Activated CD8-positive, alpha-beta memory T cell treated with anti-CD3 and anti-CD28 coated beads, Interleukin-2, amount 50 U/mL, for 4 hours (primary cell): ENCODE data around the gene ZNF835.

ENCODE experiments used
- DNase-seq: peaks from one replicate; pipeline ENCODE4 v3.0.0-alpha.2; 2020

ZNF835 gene

GRCh38 chr19:56661248-56661647, 10.3 kb downstream of the ZNF835 start:
- no peak for DNase-seq

DNA sequence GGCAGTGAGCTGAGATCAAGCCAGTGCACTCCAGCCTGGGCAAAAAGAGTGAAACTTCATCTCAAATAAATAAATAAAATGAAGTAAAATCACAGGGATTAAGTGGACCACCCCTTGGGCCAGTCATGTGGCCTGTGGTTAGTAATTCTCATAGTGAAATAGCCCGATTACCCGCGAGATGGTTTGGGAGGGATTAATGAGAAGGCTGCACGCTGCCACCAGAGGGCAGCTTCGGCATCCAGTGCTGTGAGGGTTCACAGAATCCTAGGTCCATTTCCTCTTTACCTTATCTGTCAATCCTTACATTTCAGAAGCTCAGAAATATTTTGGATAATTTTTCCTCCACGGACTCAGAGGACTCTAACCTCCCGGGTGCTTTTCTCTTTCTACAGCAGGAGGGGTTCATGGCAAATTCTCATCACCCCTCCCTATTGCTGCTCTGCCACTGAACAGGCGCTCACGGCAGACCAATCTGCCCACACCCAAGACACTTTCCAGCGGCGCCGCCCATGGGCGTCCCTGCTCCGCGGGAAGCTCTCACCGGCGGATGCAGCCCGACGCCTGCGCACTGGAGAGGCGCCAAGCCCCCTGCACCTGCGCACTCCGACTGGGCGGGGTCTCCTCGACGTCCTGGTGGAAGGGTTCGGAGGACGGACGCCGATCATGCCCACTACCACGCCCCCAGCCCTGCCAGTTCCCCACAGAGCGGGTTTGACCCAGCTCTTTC, 11.0 kb downstream of the ZNF835 start:
- DNase-seq, result no peak

DNA sequence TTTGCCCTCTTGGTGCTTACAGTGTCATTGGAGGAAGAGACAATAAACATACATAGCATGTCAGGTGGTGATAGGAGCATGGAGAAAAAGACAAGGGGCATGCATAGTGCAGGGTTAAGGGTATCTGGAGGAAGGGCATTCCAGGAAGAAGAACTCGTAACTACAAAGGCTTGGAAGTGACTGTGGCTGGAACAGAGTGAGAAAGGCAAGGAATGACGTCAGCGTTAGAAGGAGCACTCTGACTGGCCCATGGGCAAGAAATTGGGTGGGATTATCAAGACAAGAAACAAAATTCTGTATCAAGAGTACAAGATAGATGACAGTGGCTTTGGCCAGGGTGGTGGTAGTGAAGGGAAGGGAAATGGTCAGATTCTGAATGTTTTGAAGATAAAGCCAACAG, 17.4 kb downstream of the ZNF835 start:
- no peak for DNase-seq

DNA sequence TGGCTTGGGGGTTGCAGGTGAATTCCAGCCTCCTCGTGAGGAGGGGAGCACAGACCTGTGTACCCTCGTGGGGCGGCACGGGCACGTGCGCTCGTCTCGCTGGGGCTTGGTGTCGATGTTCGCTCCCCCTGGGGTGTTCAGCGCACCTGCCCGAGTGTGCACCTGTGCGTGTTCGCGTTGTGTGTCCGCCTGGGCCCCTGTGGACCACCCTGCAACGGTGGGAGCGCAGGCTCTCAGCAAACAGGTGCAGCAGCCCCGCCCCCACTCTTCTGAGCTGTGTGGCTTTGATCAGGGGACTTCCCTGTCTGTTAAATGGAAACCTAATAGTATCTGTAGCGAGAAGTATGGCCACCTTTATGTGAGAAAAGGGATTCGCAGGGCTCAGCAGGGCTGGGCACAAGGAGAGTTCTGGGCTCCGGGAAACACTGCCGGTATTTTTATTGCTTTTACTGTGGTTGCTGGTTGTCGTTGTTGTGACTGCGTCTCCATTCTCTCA, 28.0 kb downstream of the ZNF835 start:
- no peak for DNase-seq

DNA sequence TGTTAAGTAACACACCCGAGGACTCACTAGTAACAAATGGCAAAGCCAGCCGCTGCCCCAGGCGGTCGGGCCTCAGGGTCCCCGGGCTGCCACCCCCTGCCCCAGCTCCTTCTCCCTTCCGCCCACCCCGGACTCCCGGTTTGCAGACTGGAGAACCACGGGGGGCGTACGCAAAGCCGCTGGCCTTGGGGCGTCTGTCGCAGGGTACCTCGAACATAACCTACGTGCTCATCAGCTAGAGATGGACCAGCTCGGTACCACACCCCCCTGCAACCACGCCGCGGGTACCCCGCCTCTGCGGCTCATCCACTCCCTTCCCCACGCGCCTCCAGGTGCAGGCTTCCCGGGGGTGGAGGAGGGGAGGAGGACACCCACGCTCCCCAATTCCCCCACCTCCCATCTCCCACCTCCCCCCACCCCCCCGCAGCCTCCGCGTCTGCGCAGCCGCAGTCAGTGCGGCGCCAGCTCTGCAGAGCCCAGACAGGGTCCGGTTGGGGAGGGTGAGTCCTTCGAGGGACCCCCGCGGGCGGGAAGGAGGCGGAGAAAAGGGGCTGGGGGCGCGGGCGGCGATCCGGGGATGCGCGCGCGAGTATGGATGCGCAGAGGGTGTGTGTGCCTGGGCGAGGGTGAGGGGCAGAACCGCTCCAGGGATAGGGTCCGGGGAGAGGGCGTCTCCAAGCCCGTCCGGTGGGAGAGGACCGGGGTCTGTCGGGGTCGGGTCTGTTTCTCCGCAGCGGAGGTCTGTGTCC, 28.7 kb downstream of the ZNF835 start, which contains the start of gene SMIM17:
SMIM17 (plus strand) TSS at position 449 of the 749 bp plus-strand sequence. CDS start 2,509 bp downstream, outside the sequence.
- no peak for DNase-seq

DNA sequence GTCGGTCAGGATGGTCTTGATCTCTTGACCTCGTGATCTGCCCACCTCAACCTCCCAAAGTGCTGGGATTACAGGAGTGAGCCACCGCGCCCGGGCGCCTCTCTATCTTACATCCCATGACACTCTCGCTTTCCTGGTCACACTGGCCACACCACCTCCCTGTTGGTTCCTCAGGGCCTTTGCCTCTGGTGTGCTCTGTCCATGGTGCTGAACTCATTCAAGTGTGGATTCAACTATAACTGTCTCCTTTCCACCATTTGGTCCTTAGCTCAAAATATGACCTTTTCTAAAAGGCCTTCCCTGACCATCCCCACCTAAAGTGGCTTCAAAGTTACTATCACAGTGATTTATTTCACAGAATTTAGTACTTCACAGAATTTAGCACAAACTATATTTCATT, 32.3 kb downstream of the ZNF835 start:
- no peak for DNase-seq

- DNase-seq, result no peak
Measured at GRCh38 chr19:56637976-56638555, 33.5 kb downstream of the ZNF835 start.

DNA sequence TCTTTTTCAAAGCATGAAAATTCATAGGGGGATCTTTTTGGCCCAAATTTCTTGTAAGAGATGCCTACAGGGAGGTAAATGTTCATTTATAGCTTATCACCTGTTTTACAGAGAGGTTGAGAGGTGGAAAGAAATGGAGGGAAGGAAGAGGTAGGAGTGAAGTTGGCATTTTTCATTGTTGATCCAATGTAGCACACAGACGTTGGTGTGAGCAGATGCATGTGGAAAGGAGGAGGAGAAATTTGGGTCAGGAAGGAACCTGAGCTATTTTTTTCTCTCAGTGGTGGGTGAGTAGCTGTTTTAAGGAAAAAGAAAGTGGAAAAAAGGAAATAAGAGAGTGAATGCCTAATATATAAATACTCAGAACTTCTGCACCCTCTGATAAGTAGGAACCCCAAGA, 38.5 kb downstream of the ZNF835 start:
- DNase-seq, result no peak

GRCh38 chr19:56625708-56626107, 45.8 kb downstream of the ZNF835 start:
- DNase-seq, result no peak

DNA sequence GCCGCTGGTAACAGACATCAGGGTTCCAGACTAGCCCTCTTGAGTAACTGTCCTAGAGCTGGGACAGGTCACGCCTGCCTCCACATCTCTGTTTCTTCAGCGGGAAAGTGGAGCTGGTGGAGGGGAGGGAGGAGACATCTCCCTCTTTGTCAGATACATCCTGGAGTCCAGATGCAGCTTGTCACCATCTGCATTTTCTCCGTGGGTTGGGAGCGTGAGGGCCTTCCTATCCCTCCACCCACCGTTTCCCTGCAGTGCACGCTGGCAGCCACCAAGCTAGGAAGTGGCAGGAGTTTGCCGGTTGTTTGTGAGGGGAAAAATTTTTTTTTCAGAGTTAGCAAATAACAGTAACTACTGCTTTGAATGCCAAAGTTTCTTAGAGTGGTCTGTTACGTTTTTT, 48.6 kb downstream of the ZNF835 start:
- no peak for DNase-seq

DNA sequence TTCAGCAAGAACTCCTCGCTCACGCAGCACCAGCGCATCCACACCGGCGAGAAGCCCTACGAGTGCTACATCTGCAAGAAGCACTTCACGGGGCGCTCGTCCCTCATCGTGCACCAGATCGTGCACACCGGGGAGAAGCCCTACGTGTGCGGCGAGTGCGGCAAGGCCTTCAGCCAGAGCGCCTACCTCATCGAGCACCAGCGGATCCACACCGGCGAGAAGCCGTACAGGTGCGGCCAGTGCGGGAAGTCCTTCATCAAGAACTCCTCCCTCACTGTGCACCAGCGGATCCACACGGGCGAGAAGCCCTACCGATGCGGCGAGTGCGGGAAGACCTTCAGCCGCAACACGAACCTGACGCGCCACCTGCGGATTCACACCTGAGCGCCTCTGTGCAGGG, 49.2 kb downstream of the ZNF835 start:
- no peak for DNase-seq

DNA sequence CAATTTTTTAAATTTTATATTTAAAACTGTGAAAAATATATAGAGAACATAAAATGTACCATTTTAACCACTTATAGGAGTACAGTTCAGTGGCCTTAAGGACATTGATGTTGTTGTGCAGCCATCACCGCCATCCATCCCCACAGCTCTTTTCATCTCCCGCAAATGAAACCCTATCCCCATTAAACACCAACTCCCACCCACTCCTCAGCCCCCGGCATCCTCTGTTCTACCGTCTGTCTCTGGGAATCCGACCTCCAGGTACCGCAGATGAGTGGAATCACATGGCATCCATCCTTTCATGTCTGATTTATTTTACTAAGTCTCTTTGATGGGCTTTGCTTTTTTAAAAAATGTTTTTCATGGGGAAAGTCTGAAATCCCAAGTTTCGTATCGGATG, 52.4 kb downstream of the ZNF835 start:
- no peak for DNase-seq

DNA sequence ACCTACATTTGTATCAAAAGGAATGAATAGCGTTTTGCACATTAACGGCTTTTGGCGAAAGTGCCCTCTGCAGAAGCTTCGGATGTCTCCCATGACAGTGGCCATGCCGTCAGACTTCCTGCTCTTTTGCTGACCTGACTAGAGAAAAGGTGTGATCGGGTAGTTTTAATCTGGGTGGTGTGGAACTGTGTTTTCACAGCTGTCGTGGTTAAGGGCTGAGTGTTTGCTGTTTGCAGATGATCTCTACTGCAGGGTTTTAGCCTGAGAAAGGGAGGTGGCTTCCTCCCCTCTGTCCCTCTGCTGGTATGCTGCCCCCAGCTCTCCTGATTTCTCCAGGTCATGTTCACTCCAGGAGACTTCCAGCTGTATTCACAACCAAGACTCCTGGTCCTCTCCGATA, 54.0 kb downstream of the ZNF835 start:
- DNase-seq, result no peak

DNA sequence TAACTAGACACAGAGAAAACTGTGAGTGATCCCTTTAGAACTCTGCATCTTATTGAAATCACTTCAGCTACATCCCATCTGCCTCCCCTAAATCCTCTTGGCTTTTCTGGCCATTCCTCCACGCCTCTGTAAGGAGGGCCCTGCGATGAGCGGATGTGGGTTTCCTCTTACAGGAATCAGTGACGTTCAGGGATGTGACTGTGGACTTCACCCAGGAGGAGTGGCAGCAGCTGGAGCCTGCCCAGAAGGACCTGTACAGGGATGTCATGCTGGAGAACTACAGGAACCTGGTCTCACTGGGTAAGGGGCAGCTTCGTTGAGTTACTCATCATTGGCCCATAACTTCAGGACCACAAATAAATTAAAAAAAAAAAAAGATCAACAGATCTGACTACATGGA, 57.9 kb downstream of the ZNF835 start:
- DNase-seq, result no peak

GRCh38 chr19:56612737-56613136, 58.8 kb downstream of the ZNF835 start:
- DNase-seq, result no peak
